GM18511 (cell line): ENCODE measurements around the gene NDUFS7.

Experiments used
- ATAC-seq: cut with Tn5 transposase; IDR thresholded peaks from one replicate; pipeline ENCODE4 v1.9.1; 2021; ENCODE audit warnings: mild to moderate bottlenecking, moderate library complexity; ENCODE audit not compliant: unreplicated experiment

Gene NDUFS7

DNA sequence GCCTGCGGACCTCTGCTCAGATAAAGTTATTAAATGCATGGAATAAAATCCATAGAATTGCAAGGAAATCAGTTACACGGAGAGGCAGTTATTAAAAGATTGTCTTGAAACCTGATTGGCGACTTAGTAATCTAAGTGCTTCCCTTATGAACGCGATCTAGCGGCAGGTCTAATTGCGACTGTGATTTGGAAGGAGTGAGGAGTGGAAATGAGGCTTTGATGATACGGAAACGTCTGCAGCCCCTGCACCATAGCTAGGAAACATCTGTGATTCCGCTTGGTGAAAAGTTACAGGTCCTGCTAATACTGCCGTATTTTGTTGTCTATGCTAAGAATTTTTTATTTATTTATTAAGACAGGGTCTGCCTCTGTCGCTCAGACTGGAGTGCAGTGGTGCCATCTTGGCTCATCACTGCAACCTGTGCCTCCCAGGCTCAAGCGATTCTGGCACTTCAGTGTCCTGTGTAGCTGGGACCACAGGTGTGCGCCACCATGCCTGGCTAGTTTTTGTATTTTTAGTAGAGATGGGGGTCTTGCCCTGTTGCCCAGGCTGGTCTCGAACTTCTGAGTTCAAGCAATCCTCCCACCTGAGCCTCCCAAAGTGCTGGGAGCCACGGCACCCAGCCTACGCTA is 887 bp downstream of the NDUFS7 start:
- ATAC-seq, result no peak

- ATAC-seq, result no peak
Observed at GRCh38 chr19:1385816-1386215, 2.1 kb downstream of the NDUFS7 start.

- no peak for ATAC-seq
Observed at GRCh38 chr19:1386945-1387683, 3.4 kb downstream of the NDUFS7 start.

GRCh38 chr19:1387684-1388636 is 4.3 kb downstream of the NDUFS7 start:
- ATAC-seq, result no peak

GRCh38 chr19:1388637-1389026 is 4.9 kb downstream of the NDUFS7 start:
- ATAC-seq, result no peak

DNA sequence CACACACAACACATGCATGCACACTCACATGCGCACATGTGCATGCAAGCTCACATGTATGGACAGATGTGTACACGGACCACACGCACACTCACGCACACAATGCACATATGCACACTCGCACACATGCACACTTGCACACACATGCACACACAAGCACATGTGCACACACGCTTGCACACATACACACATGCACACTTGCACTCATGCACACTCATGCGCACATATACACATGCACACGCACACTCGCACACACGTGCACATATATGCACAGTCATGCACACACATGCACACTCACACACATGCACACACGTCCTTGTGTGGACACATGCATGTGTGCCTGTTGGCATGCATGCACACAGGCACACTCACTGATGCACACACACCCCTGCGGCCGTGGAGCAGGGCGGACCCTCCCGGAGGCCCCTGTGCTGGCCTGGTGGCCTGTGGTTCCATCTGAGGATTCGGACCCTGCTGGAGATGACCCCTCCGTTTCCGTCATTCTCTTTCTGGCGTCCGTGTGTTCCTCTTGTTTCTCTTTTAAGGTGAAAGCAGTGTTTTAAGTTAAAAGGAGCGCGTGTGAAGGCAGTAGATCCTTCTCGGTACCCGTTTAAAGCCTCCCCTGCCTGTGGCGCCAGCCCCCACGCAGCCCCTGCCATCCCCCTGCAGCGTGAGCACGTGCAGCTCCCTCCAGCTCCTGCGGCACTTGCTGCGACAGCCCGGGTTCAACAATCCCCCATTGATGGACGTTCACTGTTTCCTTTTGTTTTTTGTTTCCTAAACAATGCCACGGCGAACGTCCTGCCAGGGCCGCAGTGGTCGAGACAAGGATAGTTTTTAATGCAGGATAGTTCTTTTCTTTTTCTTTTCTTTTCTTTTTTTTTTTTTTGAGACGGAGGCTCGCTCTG is 5.6 kb downstream of the NDUFS7 start:
- no peak for ATAC-seq

GRCh38 chr19:1390890-1391423 is 7.2 kb downstream of the NDUFS7 start:
- ATAC-seq, result no peak

DNA sequence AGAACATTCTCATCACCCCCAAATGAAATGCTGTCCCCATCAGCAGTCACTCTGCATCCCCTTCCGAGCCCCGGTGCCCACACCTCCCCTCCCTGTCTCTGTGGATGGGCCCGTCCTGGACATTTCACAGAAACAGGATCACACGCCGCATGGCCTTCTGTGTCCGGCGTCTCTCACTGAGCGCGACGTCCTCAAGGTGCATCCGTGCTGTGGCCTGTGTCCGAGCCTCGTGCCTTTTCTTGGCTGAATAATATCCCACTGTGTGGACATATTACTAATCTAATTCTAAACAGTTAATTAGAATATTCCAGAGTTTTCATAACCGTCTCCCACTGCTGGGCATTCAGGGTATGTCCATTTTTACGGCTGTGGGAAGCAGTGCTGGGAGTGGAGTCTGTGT is 8.7 kb downstream of the NDUFS7 start:
- ATAC-seq, result no peak

DNA sequence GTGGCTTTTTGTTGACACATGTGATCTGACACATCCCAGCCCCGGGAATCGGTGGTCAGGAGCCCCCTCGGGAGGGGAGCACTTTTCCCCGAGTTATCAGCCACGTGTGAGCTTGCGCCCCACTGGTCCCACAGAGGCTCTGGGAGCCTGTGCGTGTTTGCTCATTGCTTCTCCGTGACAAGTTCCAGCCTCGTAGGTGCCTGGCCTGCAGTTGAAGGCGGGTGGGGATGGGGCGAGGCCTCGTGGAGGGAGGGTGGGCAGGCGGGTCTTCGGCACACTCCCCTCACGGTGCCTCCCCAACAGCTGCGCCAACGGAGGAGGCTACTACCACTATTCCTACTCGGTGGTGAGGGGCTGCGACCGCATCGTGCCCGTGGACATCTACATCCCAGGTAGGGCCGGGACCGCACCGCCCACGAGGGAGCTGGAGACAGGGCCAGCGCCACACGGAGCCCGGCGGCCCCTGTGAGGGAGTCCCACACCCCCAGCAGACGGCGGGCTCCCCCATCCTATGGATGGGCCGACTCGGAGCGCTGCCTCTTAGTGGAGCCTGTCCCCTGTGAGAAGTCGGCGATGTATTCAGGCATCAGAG is 9.3 kb downstream of the NDUFS7 start:
- no peak for ATAC-seq

DNA sequence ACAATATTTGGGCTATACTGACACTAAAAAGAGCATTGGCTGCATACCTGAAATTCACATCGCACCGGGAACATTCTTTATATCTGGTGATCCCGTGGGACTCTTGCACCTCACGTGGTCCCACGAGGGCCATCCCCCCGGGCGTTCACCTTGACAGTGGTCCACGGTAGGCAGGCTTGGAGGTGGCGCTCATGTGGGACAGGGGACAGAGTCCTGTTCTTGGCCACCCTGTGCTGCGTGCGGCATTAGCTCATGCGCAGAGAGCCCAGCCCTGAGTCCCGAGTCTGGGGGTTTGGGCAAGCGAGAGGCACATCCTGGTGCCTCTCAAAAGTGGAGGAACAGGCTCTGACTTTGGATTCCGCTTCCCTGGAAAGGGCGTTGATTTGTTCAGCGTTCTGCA is 10.1 kb downstream of the NDUFS7 start:
- ATAC-seq, result no peak

- ATAC-seq, result no peak
Observed at GRCh38 chr19:1394252-1395193, 10.8 kb downstream of the NDUFS7 start.

- no peak for ATAC-seq
Observed at GRCh38 chr19:1395194-1396018, 11.7 kb downstream of the NDUFS7 start.

GRCh38 chr19:1396019-1396767 is 12.5 kb downstream of the NDUFS7 start:
- ATAC-seq, result no peak

DNA sequence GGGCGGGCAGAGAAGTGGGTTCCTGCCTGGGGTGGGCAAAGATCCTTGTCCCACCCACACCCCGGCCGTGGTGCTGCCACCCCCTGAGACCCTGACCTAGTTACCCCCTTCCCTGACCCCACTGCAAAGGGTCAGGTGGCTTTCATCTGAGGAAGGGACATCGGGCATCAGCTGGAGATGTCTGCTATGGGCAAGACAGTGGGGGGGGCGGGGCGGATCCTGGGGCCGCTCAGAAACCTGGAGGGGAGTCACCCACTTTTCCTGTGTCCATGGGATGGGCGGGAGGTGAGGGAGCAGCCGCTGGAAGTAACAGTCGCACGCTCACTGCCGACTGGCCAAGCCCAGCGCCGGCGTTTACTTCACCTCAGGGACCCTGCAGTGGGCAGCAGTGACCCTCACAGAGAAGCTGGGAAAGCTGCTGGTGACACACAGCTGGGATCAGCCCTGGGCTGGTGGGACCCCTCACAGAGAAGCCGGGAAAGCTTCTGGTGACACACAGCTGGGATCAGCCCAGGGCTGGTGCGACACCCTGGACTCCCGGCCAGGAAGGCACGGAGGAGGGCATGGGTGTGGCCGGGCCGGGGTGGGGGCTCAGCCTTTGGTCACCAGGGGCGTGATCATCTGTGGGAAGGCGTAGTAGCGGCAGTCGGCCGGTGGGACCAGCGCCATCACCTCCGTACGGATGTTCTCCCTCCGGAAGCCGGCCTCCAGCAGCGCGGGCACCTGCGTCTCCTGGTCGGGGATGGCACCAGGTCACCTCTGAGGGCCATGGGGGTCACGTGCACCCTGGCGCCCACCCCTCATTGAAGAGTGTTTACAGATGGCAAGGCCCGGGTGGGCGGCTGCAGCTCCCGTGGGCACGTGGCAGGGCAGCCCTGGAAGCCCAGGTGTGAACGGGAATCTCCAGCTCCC is 13.3 kb downstream of the NDUFS7 start:
- ATAC-seq, result no peak

GRCh38 chr19:1397838-1398237 is 14.1 kb downstream of the NDUFS7 start:
- ATAC-seq, result no peak

- ATAC-seq, result no peak
Observed at GRCh38 chr19:1399079-1399478, 15.4 kb downstream of the NDUFS7 start.
